GM18951 (cell line): ENCODE results near the gene WNT8B.

Experiments used
- POLR2A ChIP-seq: IDR thresholded peaks from 4 replicates; pipeline ENCODE4 v1.6.1; 2011; ENCODE audit warnings: mild to moderate bottlenecking; ENCODE audit not compliant: insufficient read length, insufficient read depth; ENCODE audit errors: extremely low read depth
- in situ Hi-C: fragments of 300-500 bp; cut with MboI; formaldehyde crosslinking; loops from one replicate; pipeline ENCODE4 v1.12.0; 2022; ENCODE audit warnings: low sequenced_read_pairs, mixed read lengths, inconsistent platforms; ENCODE audit not compliant: unreplicated experiment

Gene WNT8B

DNA sequence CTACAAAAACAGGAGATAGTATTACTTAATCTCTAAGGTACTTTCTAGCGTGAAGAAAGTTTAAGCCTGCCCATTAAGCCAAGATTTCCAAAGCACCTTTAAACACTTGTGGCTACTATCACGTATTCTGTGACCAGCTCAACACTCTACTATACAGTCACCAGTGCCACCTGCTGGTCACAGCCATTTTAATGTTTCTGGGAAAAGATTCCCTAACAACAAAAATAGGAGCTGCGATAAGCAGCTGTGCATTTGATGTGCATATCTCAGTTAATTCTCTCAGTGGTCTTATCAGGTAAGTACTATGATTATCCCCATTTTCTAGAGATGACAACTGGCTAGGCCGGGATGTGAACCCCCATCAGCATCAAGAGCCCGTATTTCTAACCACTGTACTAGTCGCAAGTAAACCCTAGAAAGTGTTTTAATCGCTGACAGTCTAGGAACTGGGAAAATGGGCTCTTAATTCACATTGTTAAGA lies 56.0 kb downstream of the WNT8B start:
- TF ChIP-seq POLR2A, result no peak
- in situ Hi-C loops, result loop anchor here (10.0 kb wide), 2 partner anchors 74 to 174 kb away; partner anchors contain the start of gene SCD

DNA sequence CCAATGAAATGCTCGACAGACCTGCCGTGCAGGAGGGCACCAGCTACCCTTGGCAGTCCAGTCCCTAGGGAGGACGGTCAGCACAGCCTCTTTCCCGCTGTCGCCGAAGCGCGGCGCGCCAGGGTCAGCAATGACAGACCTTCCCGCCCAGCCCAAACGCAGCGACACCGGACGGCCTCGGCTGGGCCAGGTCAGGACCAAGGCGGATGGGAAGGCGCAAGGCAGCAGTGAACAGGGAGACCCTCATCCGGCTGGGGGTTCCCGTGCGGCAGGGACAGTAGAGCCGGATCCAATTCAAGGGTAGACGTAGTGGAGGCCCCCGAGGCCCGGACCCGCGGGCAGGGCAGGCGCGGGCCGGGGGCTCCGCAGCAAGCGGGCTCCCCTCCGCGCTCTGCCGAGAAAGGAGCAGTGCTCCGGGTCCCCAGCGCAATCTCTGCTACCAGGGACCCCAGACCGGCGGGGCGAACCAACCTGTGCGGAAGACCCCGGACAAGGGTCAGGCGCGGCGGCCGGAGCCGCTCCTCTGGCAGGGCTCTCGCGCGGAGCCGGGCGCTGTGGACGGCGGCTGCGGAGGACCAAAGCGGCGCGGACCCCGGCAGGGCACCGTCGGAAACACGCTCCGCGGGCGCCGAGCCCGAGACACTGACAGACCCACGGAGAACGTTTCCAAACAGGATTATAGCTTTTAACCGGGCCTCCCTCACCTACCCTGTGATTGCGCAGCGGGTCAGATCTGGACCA lies 56.7 kb downstream of the WNT8B start, which contains the start of gene SEC31B:
SEC31B (minus strand) TSS at position 551 of the 741 bp plus-strand sequence. CDS start 2,909 bp downstream, outside the sequence.
- in situ Hi-C loops, result loop anchor here (10.0 kb wide), 2 partner anchors 75 to 175 kb away; partner anchors contain the start of gene SCD
- no peak for TF ChIP-seq POLR2A

DNA sequence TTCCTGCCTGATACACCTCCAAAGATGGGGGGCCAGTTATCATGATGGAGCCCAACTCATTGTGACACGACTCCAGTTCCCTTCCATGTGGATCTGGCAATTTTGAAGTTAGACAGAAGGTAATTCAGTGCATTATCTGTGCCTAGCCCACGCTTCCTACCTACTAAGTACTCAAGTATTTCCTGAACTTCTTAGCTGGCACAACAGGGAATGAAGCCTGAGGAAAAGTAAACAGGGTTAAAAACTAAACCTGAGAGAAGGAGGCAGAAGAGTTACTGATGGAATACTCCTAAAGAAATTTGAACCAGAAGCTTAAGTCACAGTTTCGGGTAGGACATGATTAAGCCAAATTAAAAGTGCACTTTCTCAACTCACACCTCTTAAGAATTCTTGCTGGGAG lies 58.0 kb downstream of the WNT8B start:
- in situ Hi-C loops, result no loop called here
- no peak for TF ChIP-seq POLR2A

DNA sequence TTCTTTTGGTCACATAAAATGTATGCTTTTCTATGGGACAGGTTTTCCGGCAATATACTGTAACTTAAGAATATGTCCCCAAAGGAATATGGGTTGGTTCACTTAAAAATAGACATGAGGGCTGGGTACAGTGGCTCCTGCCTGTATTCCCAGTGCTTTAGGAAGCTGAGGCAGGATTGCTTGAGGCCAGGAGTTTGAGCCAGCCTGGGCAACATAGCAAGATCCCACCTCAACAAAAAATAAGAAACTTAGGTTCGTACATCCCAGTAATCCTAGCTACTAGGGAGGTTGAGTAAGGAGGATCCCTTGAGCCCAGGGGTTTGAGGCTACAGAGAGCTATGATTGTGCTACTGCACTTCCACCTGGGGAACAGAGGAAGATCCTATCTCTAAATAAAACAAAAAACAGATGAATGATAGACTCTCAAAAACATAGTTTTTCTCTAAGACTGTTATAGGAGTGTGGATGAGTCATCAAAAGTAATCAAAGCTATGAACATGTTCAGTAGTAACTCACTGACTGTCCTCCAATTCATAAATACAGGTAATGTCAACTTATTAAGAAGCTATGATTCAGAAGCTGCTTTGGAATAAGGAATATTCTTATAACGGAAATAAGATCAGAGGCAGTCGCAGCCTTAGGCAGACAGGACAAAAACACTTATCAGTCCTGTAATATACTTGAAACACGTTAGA lies 59.4 kb downstream of the WNT8B start:
- in situ Hi-C loops, result no loop called here
- no peak for TF ChIP-seq POLR2A

- TF ChIP-seq POLR2A, result no peak
- in situ Hi-C loops, result no loop called here
These were observed 60.1 kb downstream of the WNT8B start for GRCh38 chr10:100522945-100523344.

DNA sequence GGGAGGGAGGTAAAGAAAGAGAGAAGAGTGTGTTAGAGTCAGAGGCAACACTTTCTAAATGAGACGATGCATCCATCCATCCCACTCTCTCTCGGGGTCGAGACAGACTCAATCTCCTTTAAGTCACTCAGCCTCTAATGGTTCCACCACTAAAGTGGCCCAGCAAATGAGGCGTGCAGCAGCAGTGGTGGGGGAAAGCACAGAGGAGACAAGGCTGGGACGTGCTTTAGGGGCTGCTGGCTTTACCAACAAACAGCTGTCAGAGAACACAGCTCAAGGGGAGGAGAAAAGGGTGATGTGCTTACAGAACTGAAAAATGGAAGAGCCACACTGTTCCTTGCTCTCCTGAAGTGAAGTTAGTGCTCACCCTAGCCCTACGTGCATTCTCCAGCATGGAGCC lies 61.4 kb downstream of the WNT8B start:
- in situ Hi-C loops, result no loop called here

DNA sequence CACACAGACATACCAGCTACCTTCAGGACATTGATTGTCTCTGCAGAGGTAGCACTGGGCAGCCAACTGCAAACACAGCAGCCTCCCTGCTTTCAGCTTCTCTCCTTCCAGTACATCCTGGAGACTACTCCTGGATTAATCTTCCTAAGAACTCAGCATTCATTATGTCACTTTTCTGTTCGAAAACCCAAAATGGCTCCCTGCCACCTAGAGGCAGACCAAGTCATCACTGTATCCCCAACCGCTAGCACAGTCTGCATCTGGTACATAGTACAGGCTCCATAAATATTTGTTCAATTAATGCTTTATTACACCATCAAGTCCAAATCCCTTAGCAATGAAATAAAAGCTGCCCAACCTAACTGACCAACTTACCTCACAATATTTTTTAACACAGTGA lies 61.8 kb downstream of the WNT8B start:
- in situ Hi-C loops, result no loop called here
- no peak for TF ChIP-seq POLR2A

More for the DNA sequence above, 61.4 kb downstream of the WNT8B start:
- TF ChIP-seq POLR2A, result no peak

DNA sequence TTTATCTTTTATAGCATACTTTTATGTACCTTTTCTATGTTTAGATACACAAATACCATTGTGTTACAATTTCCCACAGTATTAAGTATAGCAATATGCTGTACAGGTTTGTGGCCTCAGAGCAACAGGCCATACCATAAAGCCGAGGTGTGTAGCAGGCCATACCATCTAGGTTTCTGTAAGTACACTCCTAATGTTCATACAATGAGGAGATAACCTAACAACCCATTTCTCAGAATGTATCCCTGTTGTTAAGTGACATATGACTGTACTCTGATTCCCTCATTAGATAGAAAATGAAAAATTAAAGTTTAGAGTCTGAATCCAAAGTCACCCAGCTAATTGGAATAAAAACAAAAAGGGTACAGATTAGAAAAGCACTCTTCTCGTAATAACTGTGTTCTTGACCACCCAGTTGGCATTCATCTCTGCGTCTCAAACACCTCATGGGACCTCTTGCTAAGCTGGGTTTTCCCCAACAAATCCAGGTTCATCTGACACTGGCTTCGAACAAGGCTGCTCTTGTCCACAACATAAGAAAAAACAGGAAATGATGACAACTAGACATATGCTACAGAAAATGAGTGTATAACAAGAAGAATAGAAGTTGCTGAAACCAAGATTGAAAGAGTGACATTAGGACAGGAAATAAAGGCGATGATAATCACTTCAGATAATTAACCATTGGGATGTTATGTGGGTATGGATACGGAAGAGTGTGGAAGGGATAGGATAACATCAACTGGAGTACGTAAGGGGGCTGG lies 65.5 kb downstream of the WNT8B start:
- no peak for TF ChIP-seq POLR2A
- in situ Hi-C loops, result no loop called here

- TF ChIP-seq POLR2A, result no peak
- in situ Hi-C loops, result no loop called here
These were observed 66.2 kb downstream of the WNT8B start for GRCh38 chr10:100528921-100529474.

DNA sequence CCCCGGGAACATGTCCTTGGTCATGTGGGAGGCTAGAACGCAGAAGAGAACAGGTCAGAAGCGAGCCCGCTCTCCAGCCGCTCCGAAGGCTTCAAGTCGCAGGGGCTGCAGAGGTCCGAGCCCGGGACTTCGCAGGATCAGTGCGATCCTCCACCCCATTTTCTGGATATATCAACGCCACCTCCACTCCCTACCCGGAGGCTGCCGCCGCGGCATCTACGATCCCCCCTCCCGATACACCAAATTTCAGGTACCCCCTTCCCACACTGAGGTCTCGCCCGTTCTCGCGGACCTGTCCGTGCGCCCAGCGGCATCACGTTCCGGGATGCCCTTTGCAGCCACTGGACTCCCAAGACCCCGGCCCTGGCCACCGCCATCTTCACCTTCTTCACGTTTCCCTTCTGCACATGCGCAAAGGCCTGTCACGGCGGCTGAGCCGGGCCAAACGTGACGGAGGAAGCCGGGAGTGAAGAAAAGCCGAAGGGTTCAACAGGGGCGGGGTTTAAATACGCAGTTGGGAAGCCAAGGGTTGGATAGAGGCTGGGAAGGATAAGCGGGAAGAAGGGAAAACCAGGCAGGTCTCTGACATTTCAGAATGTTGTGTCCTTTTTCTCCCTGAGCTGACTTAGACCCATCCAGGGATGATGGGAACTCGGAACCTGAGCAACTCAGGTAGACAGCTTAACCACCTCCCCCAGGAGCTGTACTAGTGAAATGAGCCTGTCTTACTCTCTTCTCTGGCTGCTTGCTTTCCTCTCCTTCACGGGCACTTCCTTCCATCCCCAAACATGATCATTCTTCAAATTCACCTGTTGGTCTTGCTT lies 66.9 kb downstream of the WNT8B start, which contains the start of gene NDUFB8:
NDUFB8 (minus strand) TSS at position 397 of the 824 bp plus-strand sequence; CDS start at position 377, 20 bp downstream.
- in situ Hi-C loops, result no loop called here
- TF ChIP-seq POLR2A, result peak; percentile 80

- in situ Hi-C loops, result no loop called here
- TF ChIP-seq POLR2A, result no peak
These were observed 69.0 kb downstream of the WNT8B start for GRCh38 chr10:100531761-100532160.
